HG03378 (cell line): ENCODE data around the gene PUDP.
A peak's percentile ranks its signal among the peaks of the same experiment; 100 is the strongest.

ENCODE experiments used
- ATAC-seq: cut with Tn5 transposase; IDR thresholded peaks from one replicate; pipeline ENCODE4 v1.9.1; 2021; ENCODE audit warnings: mild to moderate bottlenecking, moderate library complexity; ENCODE audit not compliant: unreplicated experiment

PUDP gene

GRCh38 chrX:7076245-7076661, 71.7 kb downstream of the PUDP start:
- ATAC-seq = no peak

GRCh38 chrX:7074908-7075204, 73.1 kb downstream of the PUDP start:
- ATAC-seq = no peak

GRCh38 chrX:7074148-7074907, 73.6 kb downstream of the PUDP start:
- no peak for ATAC-seq

GRCh38 chrX:7073336-7073735, 74.6 kb downstream of the PUDP start:
- ATAC-seq = no peak

GRCh38 chrX:7072856-7073255, 75.1 kb downstream of the PUDP start:
- no peak for ATAC-seq

GRCh38 chrX:7071390-7071789, 76.6 kb downstream of the PUDP start:
- ATAC-seq = peak; percentile 61

- no peak for ATAC-seq
Observed at GRCh38 chrX:7069556-7069955, 78.4 kb downstream of the PUDP start.

GRCh38 chrX:7068939-7069367, 79.0 kb downstream of the PUDP start:
- ATAC-seq = no peak

GRCh38 chrX:7067256-7067655, 80.7 kb downstream of the PUDP start:
- no peak for ATAC-seq

- no peak for ATAC-seq
Observed at GRCh38 chrX:7065473-7065872, 82.5 kb downstream of the PUDP start.

GRCh38 chrX:7062903-7063302, 85.0 kb downstream of the PUDP start:
- ATAC-seq = no peak

GRCh38 chrX:7062276-7062675, 85.7 kb downstream of the PUDP start:
- ATAC-seq = no peak

GRCh38 chrX:7061429-7061828, 86.5 kb downstream of the PUDP start:
- ATAC-seq = no peak

- ATAC-seq = no peak
Observed at GRCh38 chrX:7060444-7060843, 87.5 kb downstream of the PUDP start.

GRCh38 chrX:7059859-7060258, 88.1 kb downstream of the PUDP start:
- no peak for ATAC-seq

- ATAC-seq = peak; percentile 94
Observed at GRCh38 chrX:7059214-7059838, 88.6 kb downstream of the PUDP start.

GRCh38 chrX:7055386-7056137, 92.4 kb downstream of the PUDP start:
- ATAC-seq = no peak

- ATAC-seq = no peak
Observed at GRCh38 chrX:7054219-7055216, 93.4 kb downstream of the PUDP start.

GRCh38 chrX:7052541-7052940, 95.4 kb downstream of the PUDP start:
- ATAC-seq = no peak

GRCh38 chrX:7050271-7050670, 97.7 kb downstream of the PUDP start:
- no peak for ATAC-seq

GRCh38 chrX:7047951-7048350, 100.0 kb downstream of the PUDP start:
- ATAC-seq = no peak
